GM19351 (cell line): Measurements from ENCODE around the gene PLAAT3.
"Not testable (repeated sequence)": the region's sequence is repeated elsewhere in the genome, so short reads cannot be mapped to it uniquely, and the experiment has no call there.

Source experiments
- ATAC-seq: cut with Tn5 transposase; IDR thresholded peaks from one replicate; pipeline ENCODE4 v1.9.1; 2021; ENCODE audit warnings: mild to moderate bottlenecking, moderate library complexity; ENCODE audit not compliant: unreplicated experiment

PLAAT3 gene

DNA sequence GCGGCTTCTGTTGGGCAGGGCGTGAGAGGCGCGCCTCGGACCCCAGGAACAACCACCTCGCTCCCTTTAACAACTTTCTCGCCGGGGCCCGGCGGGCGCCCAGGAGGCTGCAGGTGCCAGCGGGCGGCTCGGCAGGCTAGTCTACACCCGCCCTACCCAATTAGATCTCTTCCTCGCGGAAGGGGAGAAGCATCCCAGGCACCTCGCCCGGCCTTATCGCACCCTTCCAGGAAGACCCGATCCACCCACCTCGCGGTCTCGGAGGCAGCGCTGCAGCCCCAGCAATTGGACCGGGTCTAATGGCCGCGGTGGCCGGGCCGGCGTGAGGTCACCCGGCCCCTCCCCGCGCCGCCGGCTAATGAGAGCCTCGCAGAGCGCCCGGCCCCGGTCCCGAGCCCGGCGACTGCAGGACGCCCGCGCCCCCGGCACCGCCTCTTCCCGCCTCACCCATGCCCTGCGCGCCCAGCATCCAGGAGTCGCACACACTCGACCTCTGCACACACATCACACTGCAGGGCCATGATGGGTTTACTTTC is at the start of gene PLAAT3:
Gene PLAAT3, minus strand, starts transcription at position 298 of the 536 bp plus-strand sequence. CDS start 419 bp downstream, outside the sequence.
- no peak for ATAC-seq

DNA sequence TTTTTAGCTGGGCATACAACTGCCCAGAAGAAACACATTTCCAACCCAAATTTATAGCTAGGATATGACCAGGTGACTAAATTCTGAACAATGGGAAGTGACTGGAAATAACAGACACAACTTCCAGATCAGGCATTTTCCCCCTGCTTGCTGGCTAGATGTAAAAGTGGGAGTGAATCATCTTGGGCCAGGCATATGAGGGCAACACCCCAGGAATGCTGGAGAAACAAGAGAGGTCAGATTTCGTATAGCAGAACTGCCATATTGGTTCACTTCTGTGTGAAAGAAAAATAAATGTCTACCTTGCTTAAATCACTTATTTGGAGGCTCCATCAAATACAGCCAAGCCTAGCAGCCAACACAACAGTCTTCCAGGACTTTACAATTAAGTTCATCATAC is 49.6 kb upstream of the PLAAT3 start:
- ATAC-seq, result no peak

DNA sequence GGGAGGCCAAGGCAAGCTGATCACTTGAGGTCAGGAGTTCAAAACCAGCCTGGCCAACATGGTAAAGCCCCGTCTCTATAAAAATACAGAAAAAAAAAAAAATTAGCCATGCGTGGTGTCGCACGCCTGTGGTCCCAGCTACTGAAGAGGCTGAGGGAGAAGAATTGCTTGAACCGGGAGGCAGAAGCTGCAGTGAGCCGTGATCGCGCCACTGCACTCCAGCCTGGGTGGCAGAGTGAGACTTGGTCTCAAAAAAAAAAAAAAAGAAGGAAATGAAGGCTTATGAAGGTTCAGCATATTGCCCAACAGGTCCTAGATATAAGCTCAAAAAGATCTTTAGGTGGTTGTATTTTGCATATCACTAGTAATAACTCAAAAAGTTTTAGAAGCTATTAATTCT is 46.7 kb upstream of the PLAAT3 start:
- no peak for ATAC-seq

DNA sequence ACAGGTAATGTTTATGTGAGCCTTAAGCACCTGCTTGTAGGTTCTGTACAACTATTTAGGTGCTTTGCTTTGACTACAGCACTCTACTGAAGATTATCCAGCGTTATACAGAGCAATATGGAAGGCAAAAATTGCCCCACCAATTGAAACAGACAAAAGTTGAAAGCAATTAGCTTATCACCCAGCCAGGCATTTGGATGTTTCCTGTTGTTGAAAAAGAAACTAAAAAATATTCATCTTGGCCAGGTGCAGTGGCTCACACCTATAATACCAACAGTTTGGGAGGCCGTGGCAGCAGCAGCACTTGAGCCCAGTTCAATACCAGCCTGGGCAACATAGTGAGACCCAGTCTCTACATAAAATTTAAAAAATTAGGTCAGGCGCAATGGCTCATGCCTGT is 38.4 kb upstream of the PLAAT3 start:
- ATAC-seq, result no peak

DNA sequence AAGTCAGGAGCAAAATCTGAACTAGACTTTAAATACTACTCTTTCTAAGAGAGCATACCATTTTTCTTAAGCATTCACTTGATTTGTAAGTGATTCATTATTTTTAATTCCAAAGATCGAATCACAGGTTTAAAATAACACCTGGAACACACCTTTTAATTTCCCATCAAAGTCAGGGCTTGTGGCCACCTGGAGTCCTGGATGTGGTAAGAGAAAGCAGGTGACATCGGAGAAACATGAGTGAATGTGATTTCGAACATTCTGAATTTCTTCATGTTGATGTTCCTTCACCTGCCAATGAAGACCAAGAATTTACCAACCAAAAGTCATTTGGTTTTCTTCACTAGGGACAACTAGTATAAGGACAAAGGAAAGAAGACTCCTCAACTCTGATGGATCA is 29.0 kb upstream of the PLAAT3 start:
- ATAC-seq, result no peak

DNA sequence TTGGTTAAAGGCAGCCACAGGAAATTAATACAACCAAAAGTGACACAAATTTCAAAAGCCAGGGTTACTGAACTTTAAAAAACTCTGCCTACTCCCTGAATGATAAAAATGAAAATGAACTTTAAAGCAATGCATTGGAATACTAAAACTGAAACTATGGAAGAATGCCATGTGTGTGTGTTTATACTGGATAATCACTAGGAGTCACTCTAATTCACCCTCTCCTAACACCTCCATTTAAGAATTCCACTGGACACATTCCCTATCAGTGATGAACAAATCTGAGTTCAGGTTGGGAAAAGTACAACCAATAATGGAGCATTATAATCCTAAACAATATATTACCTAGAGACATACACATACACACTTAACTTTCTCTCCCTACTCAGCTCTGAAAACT is 27.5 kb upstream of the PLAAT3 start:
- ATAC-seq, result no peak

DNA sequence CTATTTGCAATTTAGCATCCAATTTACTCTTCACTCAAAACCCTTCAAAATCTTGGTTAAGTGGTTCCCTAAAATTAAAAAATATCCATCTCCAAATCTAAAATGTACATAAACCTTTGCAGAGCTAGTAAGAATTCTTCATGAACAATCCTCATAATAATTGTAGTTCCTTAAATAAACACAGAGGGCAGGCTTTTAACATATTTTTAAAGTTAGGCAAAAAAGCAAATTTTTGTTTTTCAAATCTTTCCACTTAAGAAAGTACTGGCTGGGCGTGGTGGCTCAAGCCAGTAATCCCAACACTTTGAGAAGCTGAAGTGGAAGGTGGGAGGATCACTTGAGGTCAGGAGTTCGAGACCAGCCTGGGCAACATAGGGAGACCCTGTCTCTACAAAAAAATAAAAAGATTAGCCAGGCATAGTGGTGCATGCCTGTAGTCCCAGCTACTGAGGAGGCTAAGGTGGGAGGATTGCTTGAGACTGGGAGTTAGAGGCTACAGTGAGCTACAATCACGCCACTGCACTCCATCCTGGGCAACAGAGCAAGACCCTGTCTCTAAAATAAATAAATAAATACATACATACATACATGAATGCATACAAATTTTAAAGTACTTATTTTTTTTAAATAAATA is 25.1 kb upstream of the PLAAT3 start:
- ATAC-seq, result no peak

DNA sequence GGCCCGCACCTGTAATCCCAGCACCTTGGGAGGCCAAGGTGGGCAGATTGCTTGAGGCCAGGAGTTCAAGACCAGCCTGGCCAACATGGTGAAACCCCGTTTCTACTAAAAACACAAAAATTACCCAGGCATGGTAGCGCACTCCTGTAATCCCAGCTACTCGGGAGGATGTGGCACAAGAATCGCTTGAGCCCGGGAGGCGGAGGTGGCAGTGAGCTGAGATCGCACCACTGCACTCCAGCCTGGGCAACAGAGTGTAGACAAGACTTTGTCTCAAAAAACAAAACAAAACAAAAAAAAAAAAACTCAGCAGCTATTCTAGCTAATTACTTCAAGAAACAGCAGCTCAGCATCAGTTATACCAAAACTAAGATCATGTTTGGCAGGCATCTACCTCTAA is 24.2 kb upstream of the PLAAT3 start:
- ATAC-seq, result not testable (repeated sequence)

DNA sequence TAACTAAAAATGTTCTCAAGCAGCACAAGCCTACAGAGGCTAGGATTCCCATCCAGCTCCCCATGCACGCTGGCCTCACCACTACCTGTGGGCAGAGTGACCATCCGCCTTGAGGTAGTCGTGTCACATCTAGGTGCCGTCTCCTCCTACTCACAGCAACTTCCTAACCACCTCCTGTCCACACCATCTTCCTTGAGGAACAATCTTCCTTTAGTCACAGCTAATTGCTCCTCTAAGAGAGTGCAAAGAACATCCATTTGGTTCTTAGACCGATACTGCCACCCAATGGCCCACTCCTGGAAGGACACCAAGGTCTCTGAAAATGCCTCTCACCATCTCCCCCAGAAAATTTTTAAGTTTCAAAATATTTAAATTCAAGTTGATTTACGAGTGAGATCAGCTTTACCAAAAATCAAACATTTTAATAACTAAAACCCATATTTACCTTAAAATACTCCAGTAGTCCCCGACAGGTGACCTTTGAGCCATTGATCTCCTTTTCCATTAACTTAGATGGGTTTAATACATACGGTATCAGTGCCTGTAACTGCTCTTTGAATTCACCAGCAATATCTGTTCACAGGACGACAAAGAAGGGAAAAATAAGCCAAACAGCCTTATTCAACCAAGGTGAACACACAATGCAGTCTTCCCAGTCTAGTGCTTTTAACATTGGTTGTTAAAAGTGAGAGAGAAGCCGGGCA is 21.7 kb upstream of the PLAAT3 start:
- ATAC-seq, result no peak

DNA sequence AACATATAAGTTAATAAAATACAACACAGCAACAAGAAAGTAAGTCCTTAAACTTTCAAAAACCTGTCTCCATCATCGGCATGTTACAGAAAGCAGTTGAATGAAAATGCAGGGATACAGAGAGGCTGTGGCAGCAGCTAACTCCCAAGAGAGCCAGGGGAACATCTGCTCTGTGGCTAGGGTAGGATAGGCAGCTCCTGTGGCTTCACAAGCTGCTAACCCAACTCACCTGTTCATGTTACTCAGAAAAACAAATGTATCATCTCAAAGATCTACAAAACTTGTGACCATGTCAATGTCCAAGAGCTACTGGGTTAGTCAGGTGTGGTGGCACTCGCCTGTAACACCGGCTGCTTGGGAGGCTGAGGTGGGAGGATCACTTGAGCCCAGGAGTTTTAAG is 15.2 kb upstream of the PLAAT3 start:
- no peak for ATAC-seq

DNA sequence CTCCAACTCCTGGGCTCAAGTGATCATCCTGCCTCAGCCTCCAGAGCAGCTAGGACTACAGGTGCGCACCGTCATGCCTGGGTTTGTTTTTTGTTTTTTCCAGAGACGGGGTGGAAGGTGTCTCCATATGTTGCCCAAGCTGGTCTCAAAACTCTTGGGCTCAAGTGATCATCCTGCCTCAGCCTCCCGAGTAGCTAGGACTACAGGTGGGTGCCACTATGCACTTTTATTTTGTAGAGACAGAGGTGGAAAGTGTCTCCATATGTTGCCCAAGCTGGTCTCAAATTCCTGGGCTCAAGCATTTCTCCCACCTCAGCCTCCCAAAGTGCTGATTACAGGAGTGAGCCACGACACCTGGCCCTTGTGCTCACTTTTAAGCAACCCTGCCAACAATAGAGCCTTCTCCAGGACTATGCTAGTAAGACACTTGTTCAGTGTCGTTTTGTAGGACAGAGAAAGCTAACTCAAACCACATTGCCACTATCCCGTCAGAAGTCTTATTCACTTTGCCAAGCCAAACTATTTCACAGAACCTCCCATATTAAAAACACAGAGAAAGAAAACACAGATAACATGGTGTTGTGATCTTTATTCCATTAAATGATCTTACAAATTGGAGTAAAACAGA is 9.4 kb upstream of the PLAAT3 start:
- ATAC-seq, result no peak

DNA sequence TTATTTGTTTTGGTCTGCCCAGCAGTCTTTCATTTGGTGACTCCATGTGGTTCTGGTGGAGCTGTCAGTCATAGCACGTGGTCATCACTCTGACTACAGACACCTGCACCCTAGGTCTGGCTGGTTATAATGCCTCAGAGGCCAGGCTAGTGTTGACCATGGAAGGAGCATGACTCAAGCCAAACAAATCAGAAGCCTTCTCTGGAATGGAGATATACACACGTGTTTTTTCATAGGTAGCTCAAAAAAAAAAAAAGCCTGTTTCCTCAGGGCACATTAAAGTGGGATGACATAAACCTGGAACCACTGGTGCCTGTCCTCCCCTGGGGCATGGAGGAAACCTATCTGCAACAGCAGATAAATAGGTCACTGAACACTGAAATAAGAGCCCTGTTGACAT is 8.1 kb upstream of the PLAAT3 start:
- ATAC-seq, result no peak

DNA sequence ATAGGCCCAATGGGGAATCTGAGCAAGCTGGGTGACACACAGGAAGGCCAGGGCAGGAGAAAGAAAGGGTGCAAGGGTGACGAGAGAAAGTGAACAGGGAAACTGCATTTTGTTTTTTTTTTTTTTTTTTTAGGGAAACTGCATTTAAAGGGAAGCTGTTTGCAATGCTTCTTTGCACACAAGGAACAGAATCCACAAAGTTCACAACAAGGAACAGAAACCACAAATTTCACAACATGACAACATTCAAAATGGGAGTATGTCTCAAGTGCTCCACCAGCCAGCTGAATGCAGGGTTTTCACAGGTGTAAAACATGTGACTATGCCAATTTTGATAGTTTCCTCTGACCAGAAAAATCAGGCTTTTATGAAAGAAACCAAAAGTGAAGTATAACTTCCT is 6.8 kb upstream of the PLAAT3 start:
- no peak for ATAC-seq

DNA sequence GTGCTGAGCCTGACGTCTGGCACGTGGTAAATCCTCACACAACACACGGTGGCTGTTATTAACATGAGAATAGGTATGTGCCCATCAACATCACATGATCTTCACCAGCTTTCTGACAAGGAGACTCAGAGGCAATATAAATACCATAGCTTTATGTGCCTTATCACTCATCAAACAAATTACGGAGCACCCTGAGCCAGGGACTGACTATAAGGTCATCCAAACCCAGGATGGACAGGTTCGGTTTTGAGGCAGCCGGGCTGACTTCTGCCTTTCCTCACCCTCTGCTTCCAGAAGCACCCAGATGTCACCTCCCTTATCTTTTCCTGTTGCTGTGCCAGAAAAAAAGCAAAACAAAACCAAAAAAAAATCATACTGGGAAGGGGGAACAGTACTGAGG is 5.7 kb upstream of the PLAAT3 start:
- no peak for ATAC-seq

DNA sequence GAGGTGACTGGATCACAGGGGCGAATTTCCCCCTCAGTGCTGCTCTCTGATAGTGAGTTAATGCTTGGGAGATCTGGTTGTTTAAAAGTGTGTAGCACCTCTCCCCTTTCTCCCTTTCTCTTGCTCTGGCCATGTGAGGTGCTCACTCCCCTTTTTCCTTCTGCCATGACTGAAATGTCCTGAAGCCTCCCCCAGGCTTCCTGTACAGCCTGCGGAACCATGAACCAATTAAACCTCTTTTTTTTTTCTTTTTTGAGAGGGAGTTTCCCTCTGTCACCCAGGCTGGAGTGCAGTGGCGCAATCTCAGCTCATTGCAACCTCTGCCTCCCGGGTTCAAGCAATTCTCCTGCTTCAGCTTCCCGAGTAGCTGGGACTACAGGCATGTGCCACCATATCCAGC is 3.5 kb upstream of the PLAAT3 start:
- not testable (repeated sequence) for ATAC-seq

DNA sequence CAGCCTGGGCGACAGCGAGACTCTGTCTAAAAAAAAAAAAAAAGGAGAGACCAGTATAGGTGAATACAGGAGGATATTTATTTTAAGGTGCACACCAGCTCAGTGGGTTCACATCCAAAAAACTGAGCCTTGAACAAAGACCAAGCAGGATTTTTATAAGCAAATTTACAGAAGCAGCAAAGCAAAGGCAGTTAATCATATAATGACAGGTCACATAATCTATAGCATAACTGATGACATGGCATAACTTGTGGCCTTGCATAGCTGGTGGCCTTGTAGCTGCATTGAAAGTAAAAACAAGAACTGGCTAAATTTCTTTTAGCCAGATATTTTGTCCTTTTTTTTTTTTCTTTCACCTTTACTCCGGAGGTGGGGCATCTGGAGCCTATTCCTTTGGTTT is 2.7 kb upstream of the PLAAT3 start:
- ATAC-seq, result no peak

DNA sequence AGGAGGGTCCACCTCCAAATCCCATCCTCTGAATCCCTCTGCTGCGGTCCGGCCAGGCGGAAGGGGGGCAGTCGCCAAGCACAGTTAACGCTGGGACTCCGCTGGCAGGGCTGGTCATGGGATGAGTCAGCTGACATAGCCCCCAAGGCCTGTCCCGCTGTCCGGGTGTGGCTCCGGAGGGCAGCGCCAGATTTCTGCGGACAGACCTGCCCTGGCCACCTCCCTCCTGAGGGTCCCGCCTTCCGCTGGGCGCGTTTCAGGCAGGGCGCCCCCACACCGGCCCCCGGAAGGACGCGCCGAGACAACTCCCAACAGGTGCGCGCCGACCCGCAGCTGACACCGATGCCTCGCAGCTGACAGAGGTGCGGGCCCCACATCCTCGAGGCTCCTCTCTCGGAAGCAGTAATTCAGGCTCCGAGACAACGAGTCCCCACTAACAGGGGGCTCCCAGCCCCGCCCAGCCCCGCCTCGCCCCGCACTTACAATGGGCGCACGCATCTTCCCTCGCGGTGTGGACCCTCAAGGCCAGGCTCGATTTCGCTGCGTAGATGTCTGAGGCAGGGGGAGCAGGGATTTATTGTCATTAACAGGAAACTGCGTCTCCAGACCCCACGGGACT is 607 bp downstream of the PLAAT3 start:
- ATAC-seq, result no peak

DNA sequence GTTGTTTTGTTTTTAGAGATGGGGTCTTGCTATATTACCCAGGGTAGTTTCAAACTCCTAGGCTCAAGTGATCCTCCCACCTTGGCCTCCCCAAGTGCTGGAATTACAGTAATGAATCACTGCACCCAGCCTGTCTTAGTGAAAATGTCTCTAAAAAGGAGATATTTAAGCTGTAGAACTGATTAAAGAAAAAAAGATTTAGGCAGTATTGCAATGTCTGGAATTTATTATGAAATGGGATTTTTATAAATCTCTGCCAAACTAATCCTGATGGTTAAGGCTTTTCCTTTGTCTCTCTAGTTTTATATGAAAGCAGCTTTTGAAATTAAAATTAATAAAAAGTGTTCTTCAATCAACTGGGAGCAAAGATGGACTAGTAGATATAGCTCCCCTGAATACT is 2.1 kb downstream of the PLAAT3 start:
- no peak for ATAC-seq

DNA sequence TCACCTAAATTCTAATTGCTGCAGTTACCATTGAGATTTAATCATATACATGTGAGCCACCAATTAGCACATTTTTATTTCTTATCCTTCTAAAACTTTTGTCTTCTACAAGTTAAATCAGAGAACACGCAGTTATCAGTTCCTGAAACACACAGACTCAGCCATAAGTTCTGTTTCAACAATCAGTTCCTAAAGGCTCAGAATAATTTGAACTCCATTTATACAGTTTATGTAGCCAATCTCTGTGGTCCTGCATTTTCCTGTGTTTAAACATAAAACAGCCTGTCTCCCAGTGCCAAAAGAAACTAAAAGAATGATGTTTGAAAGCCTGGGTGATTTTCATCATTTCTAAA is 2.9 kb downstream of the PLAAT3 start:
- ATAC-seq, result no peak

DNA sequence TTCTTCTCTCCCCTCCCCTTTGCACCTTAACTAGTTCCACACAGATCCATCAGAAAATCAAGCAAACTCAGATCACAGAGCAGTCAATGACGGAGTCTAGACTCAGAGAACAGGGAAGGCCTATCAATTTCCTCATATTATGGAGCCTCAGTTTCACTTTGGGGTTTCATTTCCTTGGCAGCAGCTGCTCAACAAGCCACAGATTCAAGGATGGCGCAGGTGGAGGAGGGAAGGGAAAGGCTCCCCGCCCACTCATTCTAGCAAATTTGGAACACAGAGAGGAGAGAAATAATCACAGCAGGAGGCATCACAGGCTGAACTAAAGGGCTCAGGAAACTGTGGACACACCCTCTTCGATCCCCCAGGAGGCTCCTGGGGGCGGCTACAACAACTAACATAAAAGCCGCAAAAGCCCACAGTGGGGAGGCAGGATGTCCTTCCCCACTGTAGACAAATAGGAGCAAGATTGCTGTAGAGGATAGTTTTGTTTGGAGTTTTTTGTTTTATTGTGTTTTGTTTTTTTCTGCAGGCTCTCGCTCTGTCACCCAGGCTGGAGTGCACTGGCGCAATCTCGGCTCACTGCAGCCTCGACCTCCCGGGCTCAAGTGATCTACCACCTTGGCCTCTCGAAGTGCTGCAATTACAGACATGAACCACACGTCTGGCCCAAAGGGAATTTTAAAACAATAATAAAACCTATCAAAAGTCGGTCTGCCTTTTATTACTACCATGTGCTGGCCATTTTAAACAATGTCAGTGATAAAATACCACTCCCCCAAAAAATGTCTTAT is 3.4 kb downstream of the PLAAT3 start:
- no peak for ATAC-seq

DNA sequence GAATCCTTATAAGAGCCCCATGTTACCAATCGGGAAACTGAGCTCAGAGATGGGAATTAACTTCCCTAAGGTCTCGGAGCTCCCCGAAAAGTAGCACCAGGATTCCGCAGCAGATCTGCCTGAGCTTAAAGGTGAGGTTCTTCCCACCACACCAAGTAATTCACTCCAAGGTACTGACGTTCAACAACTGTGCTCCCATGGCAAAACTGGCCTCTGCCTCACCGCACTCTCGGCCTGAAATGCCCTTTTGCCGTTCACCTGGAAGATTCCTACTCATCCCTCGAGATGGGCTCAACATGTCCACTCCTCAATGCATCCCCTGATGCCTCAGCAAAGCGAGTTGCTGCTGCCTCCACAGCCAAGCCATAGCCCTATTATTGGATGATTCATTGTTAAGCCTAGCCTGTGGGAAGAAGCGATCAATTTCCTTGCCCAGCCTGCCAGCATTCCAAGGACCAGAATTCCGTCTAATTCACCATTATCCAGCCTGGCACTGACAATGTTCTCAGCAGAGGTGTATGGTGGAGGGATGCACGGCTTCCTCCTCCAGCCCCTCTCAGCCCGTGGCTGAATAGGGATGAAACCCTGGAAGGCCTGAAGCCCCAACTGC is 4.2 kb downstream of the PLAAT3 start:
- no peak for ATAC-seq
